Measurements from ENCODE around the gene FAM120AOS.

The FAM120AOS gene

GRCh38 chr9:93492327-93492726 is 38.9 kb upstream of the FAM120AOS start:
- Histone ChIP-seq H3K27me3 (replicated peaks; ENCODE audit: control insufficient read depth, insufficient read depth, low read length) (no peaks in the 10 kb centered on the region), H3K4me3 (replicated peaks; ENCODE audit: low read depth, low read length) (no peak overlapping the region), H3K36me3 (ENCODE audit: control insufficient read depth, insufficient read depth, low read length) (peaks cover 21% of the 10 kb centered on the region)
- DNase-seq (ENCODE audit: extremely low read depth, insufficient read length): no peak
- TF ChIP-seq CTCF (IDR thresholded peaks at IDR 0.05; ENCODE audit: insufficient read depth, low read length, poor library complexity, severe bottlenecking): no peak

- no peaks in the 10 kb centered on the region for H3K27me3 ChIP-seq (replicated peaks; ENCODE audit: control insufficient read depth, insufficient read depth, low read length)
- no peak for TF ChIP-seq CTCF (IDR thresholded peaks at IDR 0.05; ENCODE audit: insufficient read depth, low read length, poor library complexity, severe bottlenecking)
- no peak for DNase-seq (ENCODE audit: extremely low read depth, insufficient read length)
- peaks cover 15% of the 10 kb centered on the region for H3K36me3 ChIP-seq (ENCODE audit: control insufficient read depth, insufficient read depth, low read length)
- no peak overlapping the region for H3K4me3 ChIP-seq (replicated peaks; ENCODE audit: low read depth, low read length)
Observed at GRCh38 chr9:93491593-93492232, 38.3 kb upstream of the FAM120AOS start.

GRCh38 chr9:93488244-93488643 is 34.9 kb upstream of the FAM120AOS start:
- no peaks in the 10 kb centered on the region for H3K27me3 ChIP-seq (replicated peaks; ENCODE audit: control insufficient read depth, insufficient read depth, low read length)
- TF ChIP-seq CTCF (IDR thresholded peaks at IDR 0.05; ENCODE audit: insufficient read depth, low read length, poor library complexity, severe bottlenecking): no peak
- H3K36me3 ChIP-seq (ENCODE audit: control insufficient read depth, insufficient read depth, low read length): peaks cover 11% of the 10 kb centered on the region
- H3K4me3 ChIP-seq (replicated peaks; ENCODE audit: low read depth, low read length): no peak overlapping the region
- DNase-seq (ENCODE audit: extremely low read depth, insufficient read length): no peak

DNA sequence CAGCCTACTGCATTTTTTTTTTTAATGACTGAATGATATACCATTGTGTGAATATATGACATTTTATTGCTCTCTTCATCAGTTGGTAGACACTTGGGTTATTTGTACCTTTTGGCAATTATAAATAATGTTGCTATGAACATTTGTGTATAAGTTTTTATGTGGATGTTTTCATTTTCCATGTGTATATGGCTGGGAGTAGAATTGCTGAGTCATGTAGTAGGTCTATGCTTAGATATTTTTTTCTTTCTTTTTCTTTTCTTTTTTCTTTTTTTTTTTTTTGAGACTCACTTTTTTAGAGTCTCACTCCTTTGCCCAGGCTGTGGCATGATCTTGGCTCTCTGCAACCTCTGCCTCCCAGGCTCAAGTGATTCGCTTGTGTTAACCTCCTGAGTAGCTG is 32.9 kb upstream of the FAM120AOS start:
- Histone ChIP-seq H3K27me3 (replicated peaks; ENCODE audit: control insufficient read depth, insufficient read depth, low read length) (no peaks in the 10 kb centered on the region), H3K4me3 (replicated peaks; ENCODE audit: low read depth, low read length) (no peak overlapping the region), H3K36me3 (ENCODE audit: control insufficient read depth, insufficient read depth, low read length) (peaks cover 12% of the 10 kb centered on the region)
- no peak for TF ChIP-seq CTCF (IDR thresholded peaks at IDR 0.05; ENCODE audit: insufficient read depth, low read length, poor library complexity, severe bottlenecking)
- no peak for DNase-seq (ENCODE audit: extremely low read depth, insufficient read length)

DNA sequence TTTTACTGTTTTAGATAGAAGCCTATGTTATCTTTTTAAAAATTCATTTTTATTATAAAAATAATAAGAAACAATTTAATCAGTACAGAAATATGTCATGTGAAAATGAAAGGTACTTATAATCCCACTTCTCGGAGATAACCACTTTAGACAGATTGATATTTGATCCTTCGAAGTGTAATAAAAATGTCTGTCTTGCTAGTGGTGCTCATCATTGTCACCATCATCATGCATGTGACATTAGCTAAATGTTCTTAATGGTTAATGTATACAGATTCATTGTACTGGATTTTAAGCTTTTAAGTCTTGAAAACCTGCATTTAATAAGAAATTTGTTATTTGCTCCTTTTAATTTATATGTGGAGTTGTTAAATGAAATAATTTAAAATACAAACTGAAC is 30.1 kb upstream of the FAM120AOS start:
- Histone ChIP-seq H3K27me3 (replicated peaks; ENCODE audit: control insufficient read depth, insufficient read depth, low read length) (no peaks in the 10 kb centered on the region), H3K36me3 (ENCODE audit: control insufficient read depth, insufficient read depth, low read length) (peaks cover 8% of the 10 kb centered on the region), H3K4me3 (replicated peaks; ENCODE audit: low read depth, low read length) (no peak overlapping the region)
- TF ChIP-seq CTCF (IDR thresholded peaks at IDR 0.05; ENCODE audit: insufficient read depth, low read length, poor library complexity, severe bottlenecking): no peak
- DNase-seq (ENCODE audit: extremely low read depth, insufficient read length): no peak
